GM13976 (cell line): ENCODE results near the gene CHD3.

Source experiments
- DNase-seq: peaks from one replicate; pipeline ENCODE4 v3.0.0; 2012; ENCODE audit warnings: low spot score
- CTCF ChIP-seq: IDR thresholded peaks from 2 replicates; pipeline ENCODE4 v1.5.1; 2012; ENCODE audit warnings: borderline replicate concordance, mild to moderate bottlenecking; ENCODE audit not compliant: insufficient read depth; ENCODE audit errors: extremely low read depth, missing control alignments, control extremely low read depth
- in situ Hi-C: fragments of 300-500 bp; cut with MboI; formaldehyde crosslinking; loops from one replicate; pipeline ENCODE4 v1.12.0; 2022; ENCODE audit warnings: low sequenced_read_pairs, mixed read lengths, inconsistent platforms; ENCODE audit not compliant: unreplicated experiment

Gene CHD3

GRCh38 chr17:7956228-7956965 is 67.8 kb downstream of the CHD3 start:
- in situ Hi-C loops = no loop called here
- DNase-seq = no peak
- TF ChIP-seq CTCF = no peak

GRCh38 chr17:7959503-7960253 is 71.1 kb downstream of the CHD3 start:
- in situ Hi-C loops = no loop called here
- DNase-seq = no peak
- no peak for TF ChIP-seq CTCF

GRCh38 chr17:7961421-7961820 is 72.8 kb downstream of the CHD3 start:
- TF ChIP-seq CTCF = no peak
- in situ Hi-C loops = no loop called here
- DNase-seq = no peak
